ENCODE results near the gene RNF187. TPM values are rescaled to one million over a fixed set of nuclear protein-coding genes. Genes with fewer than 3 reads are reported as not detected.

Gene RNF187
- total and polyA plus RNA-seq, 2 of the 13 experiments (the other 11 are each of a cell fraction or from before 2014, with no cell fraction given): 41.3 to 59.4 TPM

DNA sequence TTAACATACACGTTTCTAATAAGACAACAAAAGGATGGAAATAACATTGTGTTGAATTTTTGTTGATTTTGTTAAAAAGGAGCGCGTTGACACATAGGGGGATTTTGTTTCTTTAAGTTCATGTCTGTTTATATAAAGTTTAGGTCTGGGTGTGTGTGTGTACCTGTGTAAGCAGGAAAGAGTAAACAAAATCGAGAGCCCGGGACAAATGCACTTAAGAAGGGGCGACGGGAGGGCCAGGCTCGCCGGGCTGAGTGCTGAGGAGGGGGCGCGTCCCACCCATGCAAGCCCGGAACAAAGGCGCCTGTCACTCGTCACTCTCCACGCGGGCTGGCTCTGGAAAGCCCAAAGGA is 41.7 kb upstream of the RNF187 start (continued):
- TF ChIP-seq, protein P1, sequence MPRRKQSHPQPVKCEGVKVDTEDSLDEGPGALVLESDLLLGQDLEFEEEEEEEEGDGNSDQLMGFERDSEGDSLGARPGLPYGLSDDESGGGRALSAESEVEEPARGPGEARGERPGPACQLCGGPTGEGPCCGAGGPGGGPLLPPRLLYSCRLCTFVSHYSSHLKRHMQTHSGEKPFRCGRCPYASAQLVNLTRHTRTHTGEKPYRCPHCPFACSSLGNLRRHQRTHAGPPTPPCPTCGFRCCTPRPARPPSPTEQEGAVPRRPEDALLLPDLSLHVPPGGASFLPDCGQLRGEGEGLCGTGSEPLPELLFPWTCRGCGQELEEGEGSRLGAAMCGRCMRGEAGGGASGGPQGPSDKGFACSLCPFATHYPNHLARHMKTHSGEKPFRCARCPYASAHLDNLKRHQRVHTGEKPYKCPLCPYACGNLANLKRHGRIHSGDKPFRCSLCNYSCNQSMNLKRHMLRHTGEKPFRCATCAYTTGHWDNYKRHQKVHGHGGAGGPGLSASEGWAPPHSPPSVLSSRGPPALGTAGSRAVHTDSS (CRISPR knock-in tag; conservative IDR thresholded peaks at IDR 0.05): no peak
- no peak for TF ChIP-seq SYNCRIP (IDR thresholded peaks at IDR 0.05; ENCODE audit: insufficient read depth, low read depth, low read length)

- Histone ChIP-seq H4K20me1 (ENCODE audit: insufficient read depth, low read length) (no peaks in the 10 kb centered on the region; the same call in 1 of the 2 replicates), H3K27me3 (ENCODE audit: control insufficient read depth in 1 of 2, insufficient read depth in 2 of 2, low read length in 2 of 2) (peaks cover 0 to 16% of the 10 kb centered on the region in 2 experiments; a peak in 1 of 5 replicates), H3K4me3 (replicated peaks in 1 of 3; ENCODE audit: insufficient read depth in 1 of 3, low read depth in 2 of 3, low read length in 3 of 3) (no peak overlapping the region), H2AFZ (ENCODE audit: low read length) (no peak overlapping the region), H3K9ac (ENCODE audit: insufficient read depth, low read depth, low read length) (no peak overlapping the region), H3K79me2 (ENCODE audit: insufficient read depth, low read length) (no peaks in the 10 kb centered on the region), H3K4me1 (ENCODE audit: insufficient read depth, low read length) (no peaks in the 10 kb centered on the region), H3K36me3 (replicated peaks in 1 of 2; ENCODE audit: control insufficient read depth in 1 of 2, insufficient read depth in 2 of 2, low read length in 2 of 2) (no peaks in the 10 kb centered on the region), H3K27ac (ENCODE audit: extremely low read length, insufficient read depth, low read length) (no peak overlapping the region), H3K9me3 (ENCODE audit: low read length) (no peaks in the 10 kb centered on the region), H3K4me2 (ENCODE audit: low read depth, low read length) (no peak overlapping the region)
- no peak for DNase-seq (ENCODE audit: low spot score)
- CTCF ChIA-PET (ENCODE audit: low intra/inter-chr PET ratio, low total read pairs): no interaction called here
- TF ChIP-seq, protein P2, sequence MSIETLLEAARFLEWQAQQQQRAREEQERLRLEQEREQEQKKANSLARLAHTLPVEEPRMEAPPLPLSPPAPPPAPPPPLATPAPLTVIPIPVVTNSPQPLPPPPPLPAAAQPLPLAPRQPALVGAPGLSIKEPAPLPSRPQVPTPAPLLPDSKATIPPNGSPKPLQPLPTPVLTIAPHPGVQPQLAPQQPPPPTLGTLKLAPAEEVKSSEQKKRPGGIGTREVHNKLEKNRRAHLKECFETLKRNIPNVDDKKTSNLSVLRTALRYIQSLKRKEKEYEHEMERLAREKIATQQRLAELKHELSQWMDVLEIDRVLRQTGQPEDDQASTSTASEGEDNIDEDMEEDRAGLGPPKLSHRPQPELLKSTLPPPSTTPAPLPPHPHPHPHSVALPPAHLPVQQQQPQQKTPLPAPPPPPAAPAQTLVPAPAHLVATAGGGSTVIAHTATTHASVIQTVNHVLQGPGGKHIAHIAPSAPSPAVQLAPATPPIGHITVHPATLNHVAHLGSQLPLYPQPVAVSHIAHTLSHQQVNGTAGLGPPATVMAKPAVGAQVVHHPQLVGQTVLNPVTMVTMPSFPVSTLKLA (IDR thresholded peaks at IDR 0.05): 0 out of 2 replicates have a peak, but pooled peaks have one; percentile 11
- no peak for TF ChIP-seq ZNF761 (CRISPR knock-in tag; conservative IDR thresholded peaks at IDR 0.05)
- no peak for ATAC-seq
- intact Hi-C loops (cut with micrococcal nuclease; ENCODE audit: unreplicated experiment) (no loop called here), in situ Hi-C loops (cut with HindIII; ENCODE audit: extremely low pct_ligation_motif_present, low pct_unique_long_range_greater_than_20kb) (no loop called here)
- WGBS (ENCODE audit: low lambda C conversion rate): 76% methylated on average over 41 of the region's 51 CpGs
- BruUV-seq (replicated peaks): no TSS peak
- no peak for FAIRE-seq
- POLR2A ChIA-PET: no interaction called here
Measured at GRCh38 chr1:228445843-228446650, 41.1 kb upstream of the RNF187 start.
